A673 (cell line): ENCODE measurements around the gene HPN. TPM values are rescaled to one million over a fixed set of nuclear protein-coding genes. Genes with fewer than 3 reads are reported as not detected.

Experiments
- BruUV-seq: library from RNA; stranded (reverse); fragments of 400-500 nt; replicated peaks from 2 replicates; lab custom pipeline; 2021; lab: Mats Ljungman, UMichigan
- CTCF ChIA-PET: fragments of 300-600 bp; sonication (Branson Sonifier 250); formaldehyde crosslinking; loops from one replicate; lab custom pipeline; 2022; ENCODE audit warnings: antibody characterized with exemption; lab: Charles Lee
- POLR2A ChIA-PET: fragments of 300-600 bp; sonication (Branson Sonifier 250); formaldehyde crosslinking; loops from one replicate; lab custom pipeline; 2022; ENCODE audit warnings: antibody characterized with exemption; ENCODE audit not compliant: low non-redundant PET; lab: Charles Lee
- DNase-seq: peaks from one replicate; pipeline ENCODE4 v3.0.0-alpha.2; 2015; ENCODE audit warnings: low spot score
- H3K27ac ChIP-seq: fragments of 200-600 bp; sonication (generic); 2 replicates; pipeline ENCODE4 v1.5.1; 2016; ENCODE audit warnings: mixed run types, low read depth, mild to moderate bottlenecking, mixed read lengths, antibody characterized with exemption, low read length; ENCODE audit not compliant: poor library complexity, severe bottlenecking
- H3K27me3 ChIP-seq: fragments of 200-600 bp; sonication (generic); replicated peaks from 2 replicates; pipeline ENCODE4 v1.6.1; 2017; ENCODE audit warnings: mixed run types, low read depth, mild to moderate bottlenecking, mixed read lengths, antibody characterized with exemption, low read length; ENCODE audit not compliant: insufficient read depth, poor library complexity
- H3K36me3 ChIP-seq: fragments of 200-600 bp; sonication (generic); 2 replicates; pipeline ENCODE4 v1.6.1; 2016; ENCODE audit warnings: mixed run types, mild to moderate bottlenecking, mixed read lengths, antibody characterized with exemption, low read length; ENCODE audit not compliant: insufficient read depth, poor library complexity, severe bottlenecking
- H3K4me1 ChIP-seq: fragments of 200-600 bp; sonication (generic); 2 replicates; pipeline ENCODE4 v1.6.1; 2017; ENCODE audit warnings: mixed run types, mild to moderate bottlenecking, mixed read lengths, antibody characterized with exemption, low read length; ENCODE audit not compliant: insufficient read depth, poor library complexity, severe bottlenecking
- H3K4me3 ChIP-seq: fragments of 200-600 bp; sonication (generic); 2 replicates; pipeline ENCODE4 v1.5.1; 2016; ENCODE audit warnings: low read depth, mixed run types, mild to moderate bottlenecking, mixed read lengths, low read length; ENCODE audit not compliant: poor library complexity, severe bottlenecking
- H3K9me3 ChIP-seq: fragments of 200-600 bp; sonication (generic); 2 replicates; pipeline ENCODE4 v1.6.1; 2016; ENCODE audit warnings: mixed run types, low read depth, mild to moderate bottlenecking, mixed read lengths, antibody characterized with exemption, low read length; ENCODE audit not compliant: poor library complexity, severe bottlenecking
- CTCF ChIP-seq: fragments of 300-800, 200-600 bp; sonication (generic); conservative IDR thresholded peaks from 2 replicates; pipeline ENCODE4 v1.5.1; 2017; ENCODE audit warnings: low read depth, mild to moderate bottlenecking, antibody characterized with exemption, low read length, moderate library complexity, mixed read lengths
- EZH2 ChIP-seq: fragments of 200-600 bp; sonication (generic); IDR thresholded peaks from 2 replicates; pipeline ENCODE4 v1.6.1; 2017; ENCODE audit warnings: borderline replicate concordance, low read depth, mild to moderate bottlenecking, mixed read lengths, antibody characterized with exemption, low read length; ENCODE audit not compliant: poor library complexity, severe bottlenecking
- intact Hi-C: fragments of 100-400 bp; cut with micrococcal nuclease; formaldehyde crosslinking; loops from one replicate; pipeline ENCODE4 v1.10.0; 2022; ENCODE audit not compliant: unreplicated experiment
- total RNA-seq: library from RNA; stranded (reverse); gene quantifications from 2 replicates; pipeline ENCODE4 v1.2.3, GENCODE V29; 2021

The HPN gene
- total RNA-seq, 1 experiment from 2014 or later, result not detected

- Histone ChIP-seq H3K36me3 (no peaks in the 10 kb centered on the region), H3K9me3 (no peaks in the 10 kb centered on the region), H3K4me3 (no peak overlapping the region), H3K27me3 (peaks cover 16% of the 10 kb centered on the region), H3K27ac (no peak overlapping the region), H3K4me1 (no peaks in the 10 kb centered on the region)
- no TSS peak for BruUV-seq
- intact Hi-C loops, result no loop called here
- TF ChIP-seq CTCF (no peak), EZH2 (no peak)
- DNase-seq, result no peak
- ChIA-PET CTCF (interaction anchor here (1.0 kb wide), 1 partner anchor 15 kb away, joined by 3 read pairs; no protein-coding TSS in a partner anchor), POLR2A (no interaction called here)
Measured at GRCh38 chr19:35059006-35059798, 17.7 kb downstream of the HPN start.

- Histone ChIP-seq H3K4me1 (no peaks in the 10 kb centered on the region), H3K9me3 (no peaks in the 10 kb centered on the region), H3K27ac (no peak overlapping the region), H3K4me3 (no peak overlapping the region), H3K36me3 (no peaks in the 10 kb centered on the region), H3K27me3 (peaks cover 16% of the 10 kb centered on the region)
- intact Hi-C loops, result no loop called here
- CTCF ChIA-PET, result no interaction called here
- DNase-seq, result no peak
- no peak for TF ChIP-seq CTCF
- BruUV-seq, result no TSS peak
- POLR2A ChIA-PET, result no interaction called here
Measured at GRCh38 chr19:35059799-35060091, 18.2 kb downstream of the HPN start.

- DNase-seq, result no peak
- H3K27me3 ChIP-seq, result peaks cover 16% of the 10 kb centered on the region
- CTCF ChIA-PET, result no interaction called here
- intact Hi-C loops, result no loop called here
- POLR2A ChIA-PET, result no interaction called here
- no peak overlapping the region for H3K27ac ChIP-seq
- no peaks in the 10 kb centered on the region for H3K9me3 ChIP-seq
- no peaks in the 10 kb centered on the region for H3K36me3 ChIP-seq
- no peaks in the 10 kb centered on the region for H3K4me1 ChIP-seq
- H3K4me3 ChIP-seq, result no peak overlapping the region
- TF ChIP-seq CTCF (no peak), EZH2 (no peak)
- no TSS peak for BruUV-seq
Measured at GRCh38 chr19:35060160-35060855, 18.8 kb downstream of the HPN start.
